Smooth muscle cell (in vitro differentiated cells): ENCODE results near the gene SIGLEC9. TPM values are rescaled to one million over a fixed set of nuclear protein-coding genes. Genes with fewer than 3 reads are reported as not detected.

Source experiments
- DNase-seq: peaks from one replicate; lab custom pipeline; 2025; ENCODE audit not compliant: unreplicated experiment; lab: John Stamatoyannopoulos, UW
- H2AFZ ChIP-seq: fragments of 200-600 bp; sonication (generic); 2 replicates; pipeline ENCODE4 v1.6.0; 2016; ENCODE audit warnings: antibody characterized with exemption, low read depth, mild to moderate bottlenecking
- H3F3A ChIP-seq: fragments of 200-600 bp; sonication (generic); 2 replicates; pipeline ENCODE4 v1.6.0; 2017; ENCODE audit warnings: antibody characterized with exemption, low read depth
- H3K27ac ChIP-seq: fragments of 200-600 bp; sonication (generic); 2 replicates; pipeline ENCODE4 v1.5.1; 2016; ENCODE audit warnings: low read depth, mild to moderate bottlenecking
- H3K27me3 ChIP-seq: fragments of 200-600 bp; sonication (generic); 2 replicates; pipeline ENCODE4 v1.6.1; 2016; ENCODE audit warnings: low read depth, mild to moderate bottlenecking
- H3K36me3 ChIP-seq: fragments of 200-600 bp; sonication (generic); 2 replicates; pipeline ENCODE4 v1.5.1; 2016; ENCODE audit warnings: low read depth
- H3K4me1 ChIP-seq: fragments of 200-600 bp; sonication (generic); 2 replicates; pipeline ENCODE4 v1.5.1; 2016; ENCODE audit warnings: low read depth
- H3K4me2 ChIP-seq: fragments of 200-600 bp; sonication (generic); 2 replicates; pipeline ENCODE4 v1.6.0; 2016; ENCODE audit warnings: mild to moderate bottlenecking
- H3K4me3 ChIP-seq: fragments of 200-600 bp; sonication (generic); 2 replicates; pipeline ENCODE4 v1.5.1; 2016; ENCODE audit warnings: mild to moderate bottlenecking
- H3K79me2 ChIP-seq: fragments of 200-600 bp; sonication (generic); 2 replicates; pipeline ENCODE4 v1.6.0; 2016; ENCODE audit warnings: low read depth, mild to moderate bottlenecking
- H3K9ac ChIP-seq: fragments of 200-600 bp; sonication (generic); 2 replicates; pipeline ENCODE4 v1.6.0; 2016; ENCODE audit warnings: low read depth
- H3K9me3 ChIP-seq: fragments of 200-600 bp; sonication (generic); replicated peaks from 2 replicates; pipeline ENCODE4 v1.5.1; 2016; ENCODE audit warnings: low read depth
- H4K20me1 ChIP-seq: fragments of 200-600 bp; sonication (generic); 2 replicates; pipeline ENCODE4 v1.6.0; 2016; ENCODE audit warnings: low read depth
- CTCF ChIP-seq: fragments of 200-600 bp; sonication (generic); IDR thresholded peaks from 2 replicates; pipeline ENCODE4 v1.5.1; 2017; ENCODE audit warnings: borderline replicate concordance, mild to moderate bottlenecking, antibody characterized with exemption; ENCODE audit not compliant: insufficient read depth, poor library complexity, severe bottlenecking
- WGBS: methylation state at CpG from one replicate; pipeline ENCODE4 v1.1.7; 2016; ENCODE audit warnings: low lambda C conversion rate; 5-methylcytosine and 5-hydroxymethylcytosine counted together
- polyA plus RNA-seq: library from polyadenylated mRNA; unstranded; fragments of >200 nt; fragmentation: Nextera tagmentation; extraction: Ambion mirVana; gene quantifications from 2 replicates; pipeline ENCODE4 v1.2.1, GENCODE V29; 2016
- total RNA-seq: library from RNA; depleted of rRNA; stranded (reverse); fragments of >200 nt; gene quantifications from 2 replicates; pipeline ENCODE4 v1.2.3, GENCODE V29; 2014

The SIGLEC9 gene
- total and polyA plus RNA-seq, 2 experiments from 2014 or later, result not detected

GRCh38 chr19:51161867-51162496, 37.3 kb downstream of the SIGLEC9 start:
- no peaks in the 10 kb centered on the region for H3K36me3 ChIP-seq
- no peaks in the 10 kb centered on the region for H3F3A ChIP-seq
- H3K27ac ChIP-seq, result no peak overlapping the region
- H3K27me3 ChIP-seq, result no peaks in the 10 kb centered on the region
- 91% methylated on average over 4 of the region's 4 CpGs for WGBS
- no peak for TF ChIP-seq CTCF
- H3K4me2 ChIP-seq, result no peak overlapping the region
- H3K79me2 ChIP-seq, result no peaks in the 10 kb centered on the region
- no peak overlapping the region for H2AFZ ChIP-seq
- no peak overlapping the region for H3K9ac ChIP-seq
- DNase-seq, result no peak
- H3K4me1 ChIP-seq, result no peaks in the 10 kb centered on the region
- no peaks in the 10 kb centered on the region for H4K20me1 ChIP-seq
- H3K4me3 ChIP-seq, result no peak overlapping the region
- H3K9me3 ChIP-seq, result no peaks in the 10 kb centered on the region

GRCh38 chr19:51163257-51163656, 38.6 kb downstream of the SIGLEC9 start:
- Histone ChIP-seq H4K20me1 (no peaks in the 10 kb centered on the region), H3K4me1 (no peaks in the 10 kb centered on the region), H3F3A (no peaks in the 10 kb centered on the region), H3K4me3 (no peak overlapping the region), H2AFZ (no peak overlapping the region), H3K4me2 (no peak overlapping the region), H3K27ac (no peak overlapping the region), H3K27me3 (no peaks in the 10 kb centered on the region), H3K79me2 (no peaks in the 10 kb centered on the region), H3K9ac (no peak overlapping the region), H3K9me3 (no peaks in the 10 kb centered on the region), H3K36me3 (no peaks in the 10 kb centered on the region)
- no peak for TF ChIP-seq CTCF
- 89% methylated on average over 3 of the region's 3 CpGs for WGBS
- DNase-seq, result no peak

- TF ChIP-seq CTCF, result no peak
- Histone ChIP-seq H3K36me3 (no peaks in the 10 kb centered on the region), H3K79me2 (no peaks in the 10 kb centered on the region), H3K9me3 (no peaks in the 10 kb centered on the region), H3K4me1 (no peaks in the 10 kb centered on the region), H3K27ac (no peak overlapping the region), H3K4me3 (no peak overlapping the region), H2AFZ (no peak overlapping the region), H3F3A (no peaks in the 10 kb centered on the region), H4K20me1 (no peaks in the 10 kb centered on the region), H3K27me3 (no peaks in the 10 kb centered on the region), H3K4me2 (no peak overlapping the region), H3K9ac (no peak overlapping the region)
- no peak for DNase-seq
- WGBS, result 83% methylated on average over 3 of the region's 3 CpGs
Measured at GRCh38 chr19:51164215-51164614, 39.5 kb downstream of the SIGLEC9 start.

GRCh38 chr19:51166846-51167490, 42.3 kb downstream of the SIGLEC9 start:
- Histone ChIP-seq H3K4me2 (no peak overlapping the region), H4K20me1 (no peaks in the 10 kb centered on the region), H3K4me1 (no peaks in the 10 kb centered on the region), H3K27me3 (no peaks in the 10 kb centered on the region), H2AFZ (no peak overlapping the region), H3K79me2 (no peaks in the 10 kb centered on the region), H3K4me3 (no peak overlapping the region), H3F3A (no peaks in the 10 kb centered on the region), H3K9ac (no peak overlapping the region), H3K36me3 (no peaks in the 10 kb centered on the region), H3K27ac (no peak overlapping the region), H3K9me3 (no peaks in the 10 kb centered on the region)
- TF ChIP-seq CTCF, result no peak
- DNase-seq, result no peak
- 75% methylated on average over 9 of the region's 9 CpGs for WGBS
